Subcutaneous adipose tissue (tissue), 4 donors: ENCODE results near the gene ISG20L2. TPM values are rescaled to one million over a fixed set of nuclear protein-coding genes. Genes with fewer than 3 reads are reported as not detected.

ENCODE experiments used
- CTCF ChIP-seq: fragments of 450-650 bp; IDR thresholded peaks from one replicate; pipeline ENCODE4 v1.5.1; 2016; ENCODE audit warnings: low read depth, mild to moderate bottlenecking, control low read depth, antibody characterized with exemption, moderate library complexity
- total RNA-seq, 4 donors: library from RNA; depleted of rRNA; stranded (reverse); fragments of >200 nt; gene quantifications; one replicate each; pipeline ENCODE4 v1.1.0, GENCODE V29; 2016

The ISG20L2 gene
- total RNA-seq, 4 donors from 2014 or later: 10.9 to 21.5 (median 13.5) TPM

GRCh38 chr1:156700736-156701531 lies 27.6 kb downstream of the ISG20L2 start:
- no peak for TF ChIP-seq CTCF

- TF ChIP-seq CTCF: no peak
Observed at GRCh38 chr1:156698995-156699394, 29.6 kb downstream of the ISG20L2 start.

GRCh38 chr1:156697481-156697880 lies 31.1 kb downstream of the ISG20L2 start:
- TF ChIP-seq CTCF: no peak

GRCh38 chr1:156696755-156697154 lies 31.8 kb downstream of the ISG20L2 start:
- TF ChIP-seq CTCF: no peak

- no peak for TF ChIP-seq CTCF
Observed at GRCh38 chr1:156694690-156694962, 33.9 kb downstream of the ISG20L2 start.

GRCh38 chr1:156693848-156694689 lies 34.5 kb downstream of the ISG20L2 start:
- TF ChIP-seq CTCF: no peak
